Measurements from ENCODE around the gene HOXB2. TPM values are rescaled to one million over a fixed set of nuclear protein-coding genes. Genes with fewer than 3 reads are reported as not detected.
A peak's percentile ranks its signal among the peaks of the same experiment; 100 is the strongest.

Gene HOXB2
- total and polyA plus RNA-seq, 2 experiments from 2014 or later: not detected

- Mint-ChIP-seq H3K27ac (no peak overlapping the region), H3K27me3 (ENCODE audit: insufficient read depth, low read depth, poor library complexity) (peaks cover 99% of the 10 kb centered on the region), H3K9me3 (no peaks in the 10 kb centered on the region; the same call in 2 of the 3 replicates), H3K4me1 (peaks cover 44% of the 10 kb centered on the region), H3K36me3 (ENCODE audit: low read depth) (no peaks in the 10 kb centered on the region), H3K4me3 (no peak overlapping the region)
- Histone ChIP-seq H3K36me3 (ENCODE audit: insufficient read depth) (no peaks in the 10 kb centered on the region), H3K4me2 (peak overlapping the region; percentile 58), H3K9me2 (ENCODE audit: insufficient read depth) (no peaks in the 10 kb centered on the region), H4K20me1 (replicated peaks; ENCODE audit: insufficient read depth) (peaks cover 32% of the 10 kb centered on the region), H3K27ac (ENCODE audit: low read depth) (no peak overlapping the region), H2AFZ (no peak overlapping the region), H3F3A (replicated peaks; ENCODE audit: low read depth) (peaks cover 33% of the 10 kb centered on the region), H3K79me2 (replicated peaks; ENCODE audit: insufficient read depth) (no peaks in the 10 kb centered on the region), H3K27me3 (ENCODE audit: insufficient read depth) (peaks cover 100% of the 10 kb centered on the region), H3K4me3 (0 out of 2 replicates have a peak overlapping the region, but pooled peaks have one; percentile 27), H3K4me1 (ENCODE audit: insufficient read depth) (peaks cover 69% of the 10 kb centered on the region)
- ATAC-seq (no peak), DNase-seq (ENCODE audit: low spot score) (peak; percentile 48)
- TF ChIP-seq EZH2 (IDR thresholded peaks at IDR 0.05; ENCODE audit: low read depth, unreplicated experiment): peak; percentile 85
- TF ChIP-seq NANOG (IDR thresholded peaks at IDR 0.05; ENCODE audit: borderline replicate concordance): no peak
- no peak for TF ChIP-seq CREB1 (CRISPR knock-in tag; IDR thresholded peaks at IDR 0.05; ENCODE audit: low read depth)
Observed at GRCh38 chr17:48552466-48553189, 7.7 kb upstream of the HOXB2 start.

- peaks cover 100% of the 10 kb centered on the region for H3K27me3 ChIP-seq (ENCODE audit: insufficient read depth)
Observed at GRCh38 chr17:48551596-48552465, 6.9 kb upstream of the HOXB2 start.

GRCh38 chr17:48551214-48551555, 6.3 kb upstream of the HOXB2 start:
- Histone ChIP-seq H3K4me3 (peak overlapping the region; percentile 43), H3K4me2 (peak overlapping the region; percentile 67), H2AFZ (no peak overlapping the region), H3K9me2 (ENCODE audit: insufficient read depth) (no peaks in the 10 kb centered on the region), H3K36me3 (ENCODE audit: insufficient read depth) (no peaks in the 10 kb centered on the region), H3F3A (replicated peaks; ENCODE audit: low read depth) (peaks cover 27% of the 10 kb centered on the region), H3K4me1 (ENCODE audit: insufficient read depth) (peaks cover 77% of the 10 kb centered on the region), H4K20me1 (replicated peaks; ENCODE audit: insufficient read depth) (peaks cover 21% of the 10 kb centered on the region), H3K27me3 (ENCODE audit: insufficient read depth) (peaks cover 100% of the 10 kb centered on the region), H3K27ac (ENCODE audit: low read depth) (no peak overlapping the region), H3K79me2 (replicated peaks; ENCODE audit: insufficient read depth) (no peaks in the 10 kb centered on the region)
- Mint-ChIP-seq H3K27ac (no peak overlapping the region), H3K4me3 (no peak overlapping the region; the same call in 2 of the 3 replicates), H3K36me3 (ENCODE audit: low read depth) (no peaks in the 10 kb centered on the region), H3K27me3 (ENCODE audit: insufficient read depth, low read depth, poor library complexity) (peaks cover 99% of the 10 kb centered on the region), H3K4me1 (peaks cover 57% of the 10 kb centered on the region), H3K9me3 (no peaks in the 10 kb centered on the region; the same call in 2 of the 3 replicates)
- DNase-seq (ENCODE audit: low spot score) (no peak), ATAC-seq (no peak)
- TF ChIP-seq ZNF462 (CRISPR knock-in tag; IDR thresholded peaks at IDR 0.05) (no peak), EZH2 (IDR thresholded peaks at IDR 0.05; ENCODE audit: low read depth, unreplicated experiment) (peak; percentile 38)

More at GRCh38 chr17:48551596-48552465, 6.9 kb upstream of the HOXB2 start:
- ATAC-seq (peak; percentile 4; the same call in 2 of the 3 replicates), DNase-seq (ENCODE audit: low spot score) (peak; percentile 51)
- H3K79me2 ChIP-seq (replicated peaks; ENCODE audit: insufficient read depth): no peaks in the 10 kb centered on the region
- H3K4me1 Mint-ChIP-seq: peaks cover 51% of the 10 kb centered on the region
- H2AFZ ChIP-seq: no peak overlapping the region
- H3K27me3 Mint-ChIP-seq (ENCODE audit: insufficient read depth, low read depth, poor library complexity): peaks cover 99% of the 10 kb centered on the region
- H3F3A ChIP-seq (replicated peaks; ENCODE audit: low read depth): peaks cover 29% of the 10 kb centered on the region
- peak overlapping the region; percentile 32; the same call in 1 of the 3 replicates for H3K4me3 Mint-ChIP-seq
- H4K20me1 ChIP-seq (replicated peaks; ENCODE audit: insufficient read depth): peaks cover 28% of the 10 kb centered on the region
- no peak overlapping the region for H3K27ac ChIP-seq (ENCODE audit: low read depth)
- H3K9me2 ChIP-seq (ENCODE audit: insufficient read depth): no peaks in the 10 kb centered on the region
- no peaks in the 10 kb centered on the region; the same call in 2 of the 3 replicates for H3K9me3 Mint-ChIP-seq
- H3K4me3 ChIP-seq: 0 out of 2 replicates have a peak overlapping the region, but pooled peaks have one; percentile 27
- H3K36me3 Mint-ChIP-seq (ENCODE audit: low read depth): no peaks in the 10 kb centered on the region
- H3K27ac Mint-ChIP-seq: no peak overlapping the region
- peaks cover 77% of the 10 kb centered on the region for H3K4me1 ChIP-seq (ENCODE audit: insufficient read depth)
- TF ChIP-seq POLR2AphosphoS5 (IDR thresholded peaks at IDR 0.05; ENCODE audit: low read depth) (no peak), EZH2 (IDR thresholded peaks at IDR 0.05; ENCODE audit: low read depth, unreplicated experiment) (peak; percentile 95)
- H3K36me3 ChIP-seq (ENCODE audit: insufficient read depth): no peaks in the 10 kb centered on the region
- peak overlapping the region; percentile 58 for H3K4me2 ChIP-seq

Measured in GM23338 (cell line).